ELF-1 (cell line): Measurements from ENCODE around the gene CTSE.

Source experiments
- DNase-seq: peaks from one replicate; pipeline ENCODE4 v3.0.0-alpha.2; 2016; ENCODE audit warnings: low read depth, low spot score

CTSE gene

DNA sequence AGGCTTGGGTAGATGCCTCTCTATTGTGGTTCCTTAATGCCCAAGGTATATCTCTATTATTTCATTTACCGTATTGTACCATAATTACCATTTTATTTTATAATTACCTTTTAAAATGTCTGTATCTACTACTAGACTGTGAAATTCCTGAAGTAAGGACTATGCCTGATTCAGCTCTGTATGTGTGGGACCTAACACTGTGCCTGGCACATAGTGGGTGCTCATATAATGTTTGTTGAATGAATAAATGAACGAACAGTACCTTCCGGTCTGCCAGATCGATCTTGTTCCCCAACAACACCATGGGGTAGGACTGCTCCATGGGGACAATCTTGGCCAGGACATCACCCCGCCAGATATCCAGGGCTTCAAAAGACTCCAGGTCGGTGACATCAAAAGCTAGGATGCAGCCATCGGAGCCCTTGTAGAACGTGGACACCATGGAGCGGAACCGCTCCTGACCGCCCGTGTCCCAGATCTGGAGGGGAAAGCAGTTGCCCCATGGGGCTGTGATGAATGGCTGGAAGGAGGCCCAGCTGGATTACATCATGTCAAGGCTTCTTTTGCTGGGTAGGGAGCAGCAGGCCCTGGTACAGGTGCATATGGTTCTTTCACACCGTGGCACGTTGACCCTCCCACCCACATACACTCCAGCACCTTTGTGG, 31.3 kb downstream of the CTSE start:
- DNase-seq: no peak

- DNase-seq: no peak
Measured at GRCh38 chr1:205991237-205991636, 32.5 kb downstream of the CTSE start.

- DNase-seq: no peak
Measured at GRCh38 chr1:205990226-205990625, 33.5 kb downstream of the CTSE start.

- no peak for DNase-seq
Measured at GRCh38 chr1:205989786-205990185, 33.9 kb downstream of the CTSE start.

DNA sequence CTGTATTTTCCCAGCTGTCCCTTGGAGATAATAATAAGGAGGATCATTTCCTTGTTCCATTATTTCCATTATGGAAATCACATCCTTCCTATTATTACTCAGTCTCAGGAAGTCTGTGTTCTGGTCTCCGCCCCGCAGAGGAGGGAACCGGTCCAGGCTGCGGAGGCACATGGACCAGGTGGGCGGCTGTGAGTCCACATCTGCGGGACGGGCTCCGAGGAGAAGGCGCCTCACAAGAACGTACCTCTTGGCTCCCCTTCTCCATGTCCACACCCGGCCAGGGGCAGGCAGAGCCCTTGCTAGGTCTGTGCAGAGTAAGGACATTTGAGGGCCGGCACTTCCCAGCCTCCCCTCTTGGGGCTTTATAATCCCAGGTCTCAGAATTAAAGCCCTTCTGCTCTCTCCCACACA, 35.1 kb downstream of the CTSE start:
- DNase-seq: no peak

GRCh38 chr1:205986861-205987260, 36.8 kb downstream of the CTSE start:
- DNase-seq: no peak

DNA sequence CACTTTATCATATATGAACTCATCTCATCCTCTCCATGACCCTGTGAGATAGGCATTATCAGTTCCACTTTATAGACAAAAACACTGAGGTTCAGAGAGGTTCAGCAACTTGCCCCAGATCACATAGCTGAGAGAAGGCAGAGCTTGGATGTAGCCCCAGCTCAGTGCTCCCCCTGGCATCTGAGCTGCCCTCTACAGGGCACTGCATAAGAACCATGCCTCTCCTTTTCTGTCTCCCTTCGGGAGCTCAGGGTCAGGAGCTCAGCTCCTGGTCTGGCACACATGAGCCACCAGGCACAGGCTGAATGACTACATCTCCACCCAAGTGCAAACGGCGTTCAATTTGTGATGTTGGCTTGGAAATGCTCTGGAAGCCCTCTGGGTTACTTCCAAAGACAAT, 37.4 kb downstream of the CTSE start:
- DNase-seq: no peak

GRCh38 chr1:205985330-205986005, 38.2 kb downstream of the CTSE start:
- no peak for DNase-seq

- DNase-seq: peak; percentile 64
Measured at GRCh38 chr1:205983925-205984725, 39.6 kb downstream of the CTSE start.

GRCh38 chr1:205981257-205981656, 42.4 kb downstream of the CTSE start:
- DNase-seq: no peak

DNA sequence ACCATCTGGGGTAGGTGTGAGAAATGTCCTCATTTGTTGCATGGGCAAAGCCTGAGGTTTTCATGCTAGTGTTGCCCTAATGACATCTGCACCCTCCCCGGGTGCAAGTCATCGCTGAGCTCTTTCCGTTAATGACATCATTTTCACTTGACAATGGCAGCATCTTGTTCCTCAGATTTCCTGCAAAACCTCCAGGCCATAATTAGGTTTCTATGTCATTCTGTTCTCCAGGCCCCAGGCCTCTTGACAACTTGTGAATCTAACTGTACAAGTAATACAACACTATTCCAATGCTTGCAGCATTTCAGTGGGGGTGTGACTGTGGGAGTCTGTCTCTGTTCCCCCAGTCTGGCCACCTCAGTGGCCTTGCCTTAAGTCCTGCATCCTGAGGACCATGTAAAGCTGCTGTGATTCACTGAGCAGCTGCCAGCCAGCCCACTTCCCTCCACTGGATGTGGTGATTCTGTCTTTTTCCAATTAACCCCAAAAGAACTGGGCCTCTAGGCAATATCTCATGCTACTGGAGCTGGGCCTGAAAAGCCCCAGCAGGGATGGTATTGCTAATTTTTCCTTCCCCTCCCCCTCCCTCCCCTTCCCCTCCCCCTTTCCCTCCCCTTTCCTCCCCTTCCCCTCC, 43.3 kb downstream of the CTSE start:
- DNase-seq: no peak

GRCh38 chr1:205979301-205979700, 44.4 kb downstream of the CTSE start:
- no peak for DNase-seq

- DNase-seq: no peak
Measured at GRCh38 chr1:205978676-205979075, 45.0 kb downstream of the CTSE start.

- DNase-seq: peak; percentile 84
Measured at GRCh38 chr1:205977402-205978014, 46.2 kb downstream of the CTSE start.

DNA sequence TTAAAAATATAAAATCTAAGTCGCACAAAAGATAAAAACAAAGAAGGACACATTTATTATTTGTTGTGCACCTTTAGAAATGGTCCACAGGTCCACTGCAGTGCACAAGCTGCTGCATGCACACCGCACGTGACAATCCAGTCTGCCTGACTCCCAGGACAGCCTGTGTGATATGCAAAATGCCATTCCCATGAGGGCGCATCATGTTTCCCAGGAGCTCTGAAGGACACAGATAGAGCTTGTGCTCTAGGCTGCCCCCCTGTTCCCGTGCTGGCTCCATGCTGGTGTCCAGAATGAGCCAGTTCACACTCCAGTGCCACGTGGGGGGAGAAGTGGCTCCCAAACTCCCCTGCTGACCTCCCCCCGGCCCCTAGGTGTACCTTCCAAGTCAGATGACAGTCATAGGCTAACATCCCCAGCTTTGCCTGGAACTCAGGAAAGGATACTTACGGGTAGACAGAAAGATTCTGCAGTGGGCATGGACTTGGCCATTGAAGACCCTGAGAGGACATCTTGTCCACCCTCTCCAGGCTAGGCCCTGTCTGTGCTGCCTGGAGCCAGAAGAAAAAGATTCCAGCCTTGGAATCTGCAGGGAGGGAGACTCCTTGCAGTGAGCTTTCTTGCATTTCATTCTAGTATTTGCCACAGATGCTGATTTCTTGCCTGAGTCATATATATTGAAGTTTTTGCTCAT, 46.8 kb downstream of the CTSE start:
- DNase-seq: peak; percentile 56

DNA sequence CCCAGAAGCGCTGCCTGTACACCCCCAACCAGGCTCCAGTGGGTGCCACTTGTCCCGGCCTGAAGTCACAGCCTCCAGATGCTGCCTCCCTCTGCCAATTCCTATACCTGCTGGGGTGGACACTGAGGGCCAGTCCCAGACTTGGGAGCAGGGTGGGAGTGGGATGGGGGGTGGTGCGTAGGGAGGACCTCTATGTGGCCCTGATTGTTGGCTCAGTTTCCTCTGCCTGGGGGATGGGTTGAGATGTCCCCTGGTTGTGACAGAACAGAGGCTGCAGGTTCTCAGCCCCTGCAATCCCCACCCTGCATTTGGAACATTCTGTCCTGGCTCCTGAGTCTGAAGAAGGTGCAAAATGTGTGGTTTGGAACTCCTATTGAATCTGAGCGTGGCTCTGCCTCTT, 47.7 kb downstream of the CTSE start:
- DNase-seq: no peak

DNA sequence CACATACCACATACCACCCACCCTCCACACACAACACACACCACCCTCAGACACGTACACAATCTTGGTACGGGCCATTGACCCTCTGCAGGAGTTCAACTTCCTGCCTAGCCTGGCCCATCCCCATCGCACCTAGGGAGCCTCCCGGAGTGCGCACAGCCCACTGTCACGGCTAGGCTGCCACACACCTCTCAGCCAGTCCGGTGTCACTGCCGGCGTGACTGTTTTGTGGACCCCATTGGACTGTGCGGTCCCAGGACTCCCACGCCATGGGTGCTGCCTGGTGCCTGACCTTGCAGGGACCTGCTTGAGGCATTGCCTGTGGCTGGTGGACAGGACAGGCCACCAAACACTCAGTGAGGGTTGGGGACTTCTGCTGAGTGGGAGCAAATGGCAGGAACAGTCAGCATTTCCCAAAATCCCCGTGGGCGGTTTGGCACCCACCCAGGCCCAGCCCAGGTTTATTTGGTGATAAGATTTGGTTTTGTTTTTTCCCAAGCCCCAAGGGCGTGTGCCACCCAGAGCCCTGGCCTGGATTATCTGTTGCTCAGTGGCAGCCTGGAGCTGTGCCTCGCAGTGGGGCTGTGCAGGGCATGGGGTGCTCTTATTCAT, 48.2 kb downstream of the CTSE start:
- no peak for DNase-seq

DNA sequence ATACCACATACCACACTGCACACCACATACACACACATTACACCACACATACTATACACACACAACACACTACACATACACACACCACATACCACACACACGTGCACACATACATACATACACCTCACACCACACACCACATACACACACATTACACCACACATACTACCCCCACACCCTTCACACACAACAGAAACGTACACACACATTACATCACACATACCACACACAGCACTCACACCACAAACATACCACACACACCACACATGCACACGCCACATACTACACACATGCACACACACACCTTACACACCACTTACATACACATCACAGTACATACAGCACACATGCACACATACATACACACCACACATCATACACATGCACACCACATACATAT, 49.0 kb downstream of the CTSE start:
- DNase-seq: no peak

- no peak for DNase-seq
Measured at GRCh38 chr1:205973377-205974232, 50.1 kb downstream of the CTSE start.
